DND-41 (cell line): ENCODE data around the gene JMJD1C.

ENCODE experiments used
- EZH2 ChIP-seq: IDR thresholded peaks from 3 replicates; pipeline ENCODE4 v1.6.1; 2012; ENCODE audit warnings: borderline replicate concordance, low read depth, mild to moderate bottlenecking, moderate library complexity, low read length, inconsistent platforms; ENCODE audit not compliant: severe bottlenecking
- TF ChIP-seq, protein P1 (sequence below): IDR thresholded peaks from 2 replicates; pipeline ENCODE4 v1.5.1; 2012; ENCODE audit warnings: borderline replicate concordance, low read length, moderate library complexity, mild to moderate bottlenecking; ENCODE audit not compliant: poor library complexity, severe bottlenecking; ENCODE audit errors: extremely low read depth

DNA sequence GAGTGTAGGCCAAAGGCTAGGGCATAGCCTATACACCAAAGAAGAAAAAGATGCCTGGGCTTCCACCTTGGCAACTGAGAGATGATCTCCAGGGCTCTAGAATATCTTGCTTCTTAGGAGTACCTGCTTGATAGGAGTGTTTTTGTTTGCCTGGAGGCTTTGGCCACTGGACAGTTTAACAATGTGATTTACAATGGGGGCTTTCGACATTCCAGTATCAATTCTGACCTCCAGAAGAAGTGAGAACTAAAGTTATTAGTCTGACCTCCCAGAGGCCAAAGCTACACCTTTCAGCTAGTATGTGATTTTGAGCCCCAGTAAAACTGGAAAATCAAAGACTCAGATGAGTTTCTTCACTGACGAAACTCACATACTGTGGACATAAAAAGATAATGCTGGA is 96.1 kb downstream of the JMJD1C start:
- TF ChIP-seq, protein P1, sequence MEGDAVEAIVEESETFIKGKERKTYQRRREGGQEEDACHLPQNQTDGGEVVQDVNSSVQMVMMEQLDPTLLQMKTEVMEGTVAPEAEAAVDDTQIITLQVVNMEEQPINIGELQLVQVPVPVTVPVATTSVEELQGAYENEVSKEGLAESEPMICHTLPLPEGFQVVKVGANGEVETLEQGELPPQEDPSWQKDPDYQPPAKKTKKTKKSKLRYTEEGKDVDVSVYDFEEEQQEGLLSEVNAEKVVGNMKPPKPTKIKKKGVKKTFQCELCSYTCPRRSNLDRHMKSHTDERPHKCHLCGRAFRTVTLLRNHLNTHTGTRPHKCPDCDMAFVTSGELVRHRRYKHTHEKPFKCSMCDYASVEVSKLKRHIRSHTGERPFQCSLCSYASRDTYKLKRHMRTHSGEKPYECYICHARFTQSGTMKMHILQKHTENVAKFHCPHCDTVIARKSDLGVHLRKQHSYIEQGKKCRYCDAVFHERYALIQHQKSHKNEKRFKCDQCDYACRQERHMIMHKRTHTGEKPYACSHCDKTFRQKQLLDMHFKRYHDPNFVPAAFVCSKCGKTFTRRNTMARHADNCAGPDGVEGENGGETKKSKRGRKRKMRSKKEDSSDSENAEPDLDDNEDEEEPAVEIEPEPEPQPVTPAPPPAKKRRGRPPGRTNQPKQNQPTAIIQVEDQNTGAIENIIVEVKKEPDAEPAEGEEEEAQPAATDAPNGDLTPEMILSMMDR, result no peak
- TF ChIP-seq EZH2, result no peak
